Karpas-422 (cell line): Measurements from ENCODE around the gene PIANP. TPM values are rescaled to one million over a fixed set of nuclear protein-coding genes. Genes with fewer than 3 reads are reported as not detected.
A peak's percentile ranks its signal among the peaks of the same experiment; 100 is the strongest.

Source experiments
- DNase-seq: peaks from one replicate; pipeline ENCODE4 v3.0.0-alpha.2; 2015
- H2AFZ ChIP-seq: fragments of 200-600 bp; sonication (generic); 2 replicates; pipeline ENCODE4 v1.6.1; 2014; ENCODE audit warnings: antibody characterized with exemption, low read length, mixed read lengths
- H3K27ac ChIP-seq: fragments of 200-600 bp; sonication (generic); 2 replicates; pipeline ENCODE4 v1.5.1; 2014; ENCODE audit warnings: mild to moderate bottlenecking, low read length, moderate library complexity
- H3K27me3 ChIP-seq: fragments of 200-600 bp; sonication (generic); 2 replicates; pipeline ENCODE4 v1.6.1; 2014; ENCODE audit warnings: low read length, mixed read lengths
- H3K36me3 ChIP-seq: fragments of 200-600 bp; sonication (generic); 2 replicates; pipeline ENCODE4 v1.6.1; 2014; ENCODE audit warnings: low read length, mixed read lengths; ENCODE audit not compliant: insufficient read depth
- H3K4me1 ChIP-seq: fragments of 200-600 bp; sonication (generic); 2 replicates; pipeline ENCODE4 v1.6.1; 2014; ENCODE audit warnings: mild to moderate bottlenecking, low read length, mixed read lengths
- H3K4me2 ChIP-seq: fragments of 200-600 bp; sonication (generic); 2 replicates; pipeline ENCODE4 v1.6.1; 2014; ENCODE audit warnings: low read length, low read depth, mild to moderate bottlenecking; ENCODE audit not compliant: poor library complexity, severe bottlenecking
- H3K4me3 ChIP-seq: fragments of 200-600 bp; sonication (generic); 2 replicates; pipeline ENCODE4 v1.5.1; 2014; ENCODE audit warnings: mild to moderate bottlenecking, antibody characterized with exemption, low read length, mixed read lengths
- H3K79me2 ChIP-seq: fragments of 200-600 bp; sonication (generic); 2 replicates; pipeline ENCODE4 v1.6.1; 2014; ENCODE audit warnings: mild to moderate bottlenecking, low read length, mixed read lengths
- H3K9ac ChIP-seq: fragments of 200-600 bp; sonication (generic); 2 replicates; pipeline ENCODE4 v1.6.0; 2014; ENCODE audit warnings: low read length
- H3K9me2 ChIP-seq: fragments of 200-600 bp; sonication (generic), shearing (Covaris generic); replicated peaks from 2 replicates; pipeline ENCODE4 v1.6.0; 2014; ENCODE audit warnings: mild to moderate bottlenecking, low read length, moderate library complexity; ENCODE audit not compliant: insufficient read depth
- H3K9me3 ChIP-seq: fragments of 300-700, 200-600 bp; sonication (generic); 2 replicates; pipeline ENCODE4 v1.6.1; 2014; ENCODE audit warnings: low read length, mixed read lengths
- H4K20me1 ChIP-seq: fragments of 200-600 bp; sonication (generic); 2 replicates; pipeline ENCODE4 v1.6.1; 2014; ENCODE audit warnings: mild to moderate bottlenecking, antibody characterized with exemption, low read length, low read depth; ENCODE audit not compliant: insufficient read depth
- total RNA-seq: library from RNA; depleted of rRNA; stranded (reverse); fragments of >200 nt; shearing (Covaris generic); gene quantifications from 2 replicates; pipeline ENCODE4 v1.2.3, GENCODE V29; 2014; ENCODE audit warnings: low replicate concordance

The PIANP gene
- total RNA-seq, 1 experiment from 2014 or later, result not detected

- no peak overlapping the region for H3K9ac ChIP-seq
- H3K9me2 ChIP-seq, result no peaks in the 10 kb centered on the region
- no peaks in the 10 kb centered on the region for H3K9me3 ChIP-seq
- peak; percentile 36 for DNase-seq
- no peak overlapping the region for H3K27ac ChIP-seq
- H3K36me3 ChIP-seq, result no peaks in the 10 kb centered on the region
- no peaks in the 10 kb centered on the region for H4K20me1 ChIP-seq
- H3K27me3 ChIP-seq, result no peaks in the 10 kb centered on the region
- no peak overlapping the region for H3K4me2 ChIP-seq
- H3K79me2 ChIP-seq, result no peaks in the 10 kb centered on the region
- H2AFZ ChIP-seq, result no peak overlapping the region
- H3K4me3 ChIP-seq, result no peak overlapping the region
- peaks cover 43% of the 10 kb centered on the region for H3K4me1 ChIP-seq
Observed at GRCh38 chr12:6699259-6699988, 1.2 kb downstream of the PIANP start.

DNA sequence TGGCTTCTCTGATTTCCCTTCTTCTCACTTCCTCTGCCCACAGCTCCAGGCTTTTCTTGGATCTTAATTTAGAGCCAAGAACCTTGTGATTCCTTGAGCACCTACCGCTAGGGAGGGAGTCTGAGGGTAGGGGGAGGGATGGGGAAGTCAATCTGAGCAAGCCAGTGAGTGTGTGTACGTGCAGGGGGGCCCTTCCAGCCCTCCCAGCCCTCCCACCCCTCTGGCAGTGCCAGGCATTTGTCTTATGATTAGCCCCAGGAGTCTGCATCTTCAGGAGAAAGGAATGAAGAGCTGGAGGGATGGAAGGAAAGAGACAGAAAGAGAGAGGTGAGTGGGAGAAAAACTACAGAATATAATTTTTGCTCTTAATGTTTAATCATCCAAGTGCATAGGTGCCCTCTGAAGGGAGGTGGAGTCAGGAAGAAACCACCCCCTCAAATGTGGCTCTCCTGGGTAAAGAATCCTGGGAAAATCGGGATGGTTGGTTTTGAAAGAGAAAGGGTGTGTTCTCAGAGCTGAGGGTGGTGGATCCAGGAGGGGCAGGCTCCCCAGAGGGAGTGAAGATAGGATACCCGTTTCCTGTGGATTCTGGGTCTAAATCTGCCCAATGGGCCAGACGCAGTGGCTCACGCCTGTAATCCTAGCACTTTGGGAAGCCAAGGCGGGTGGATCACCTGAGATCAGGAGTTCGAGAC, 2.1 kb downstream of the PIANP start:
- no peak overlapping the region for H3K4me3 ChIP-seq

GRCh38 chr12:6697584-6698351, 2.8 kb downstream of the PIANP start:
- Histone ChIP-seq H3K9me2 (no peaks in the 10 kb centered on the region), H2AFZ (peak overlapping the region; percentile 2; the same call in 1 of the 2 replicates), H3K36me3 (no peaks in the 10 kb centered on the region), H3K27ac (no peak overlapping the region; the same call in 1 of the 2 replicates), H3K4me1 (peaks cover 42% of the 10 kb centered on the region), H4K20me1 (no peaks in the 10 kb centered on the region), H3K79me2 (no peaks in the 10 kb centered on the region), H3K9ac (peak overlapping the region; percentile 48; the same call in 1 of the 2 replicates), H3K9me3 (no peaks in the 10 kb centered on the region), H3K4me3 (no peak overlapping the region), H3K27me3 (no peaks in the 10 kb centered on the region), H3K4me2 (peak overlapping the region; percentile 52)
- DNase-seq, result peak; percentile 73

More for the DNA sequence above, 2.1 kb downstream of the PIANP start:
- DNase-seq, result peak; percentile 49
- Histone ChIP-seq H3K9ac (peak overlapping the region; percentile 28; the same call in 1 of the 2 replicates), H3K27ac (no peak overlapping the region), H3K4me2 (no peak overlapping the region), H3K36me3 (no peaks in the 10 kb centered on the region), H3K9me2 (no peaks in the 10 kb centered on the region), H3K9me3 (no peaks in the 10 kb centered on the region), H3K4me1 (peaks cover 42% of the 10 kb centered on the region), H3K27me3 (no peaks in the 10 kb centered on the region), H2AFZ (peak overlapping the region; percentile 2; the same call in 1 of the 2 replicates), H4K20me1 (no peaks in the 10 kb centered on the region), H3K79me2 (no peaks in the 10 kb centered on the region)

DNA sequence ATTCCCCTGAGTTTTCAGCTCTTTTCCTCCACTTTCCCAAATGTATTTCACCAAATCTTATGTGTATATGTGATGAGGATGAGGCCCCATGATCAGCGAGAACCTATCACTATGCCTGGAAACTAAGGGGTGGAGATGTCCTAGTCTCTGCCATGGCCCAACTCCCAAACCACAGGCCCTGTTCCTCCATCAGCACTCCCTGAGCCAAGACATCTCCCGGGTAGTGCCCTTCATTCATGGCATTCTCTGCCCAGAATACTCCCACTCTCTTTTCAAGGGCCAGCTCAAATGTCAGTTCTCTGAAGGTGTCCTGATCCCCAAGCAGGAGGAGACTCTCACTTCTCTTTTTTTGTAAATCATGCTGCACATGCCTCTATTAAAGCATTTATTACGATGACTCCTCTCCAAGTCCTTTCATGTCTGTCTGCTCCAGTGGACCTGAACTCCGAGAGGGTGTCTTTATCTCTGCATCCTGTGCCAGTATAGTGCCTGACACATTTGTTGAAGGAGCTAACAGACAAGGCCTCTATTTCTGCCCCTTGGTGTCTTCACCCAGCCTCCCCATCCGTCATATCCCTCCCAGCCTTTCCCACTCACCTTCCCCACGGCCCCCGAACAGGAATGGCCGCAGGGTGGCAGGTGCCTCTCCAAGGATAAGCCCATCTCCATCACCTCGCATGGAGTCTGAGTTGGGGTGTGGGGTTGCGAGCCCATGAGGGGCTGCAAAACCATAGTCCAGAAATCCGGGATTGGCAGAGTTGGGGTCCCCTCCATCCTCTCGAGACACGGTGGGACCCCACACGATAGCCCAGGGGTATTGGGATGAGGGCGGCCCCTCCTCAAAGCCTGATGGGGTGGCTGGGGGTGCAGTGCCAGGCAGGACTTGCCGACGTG, 3.7 kb downstream of the PIANP start:
- Histone ChIP-seq H3K4me2 (peak overlapping the region; percentile 52), H3K4me1 (peaks cover 45% of the 10 kb centered on the region), H4K20me1 (no peaks in the 10 kb centered on the region), H3K27ac (peak overlapping the region; percentile 78), H2AFZ (no peak overlapping the region), H3K79me2 (no peaks in the 10 kb centered on the region), H3K36me3 (no peaks in the 10 kb centered on the region), H3K4me3 (peak overlapping the region; percentile 26; the same call in 1 of the 2 replicates), H3K9ac (peak overlapping the region; percentile 48), H3K9me3 (no peaks in the 10 kb centered on the region), H3K27me3 (no peaks in the 10 kb centered on the region), H3K9me2 (no peaks in the 10 kb centered on the region)
- peak; percentile 90 for DNase-seq

DNA sequence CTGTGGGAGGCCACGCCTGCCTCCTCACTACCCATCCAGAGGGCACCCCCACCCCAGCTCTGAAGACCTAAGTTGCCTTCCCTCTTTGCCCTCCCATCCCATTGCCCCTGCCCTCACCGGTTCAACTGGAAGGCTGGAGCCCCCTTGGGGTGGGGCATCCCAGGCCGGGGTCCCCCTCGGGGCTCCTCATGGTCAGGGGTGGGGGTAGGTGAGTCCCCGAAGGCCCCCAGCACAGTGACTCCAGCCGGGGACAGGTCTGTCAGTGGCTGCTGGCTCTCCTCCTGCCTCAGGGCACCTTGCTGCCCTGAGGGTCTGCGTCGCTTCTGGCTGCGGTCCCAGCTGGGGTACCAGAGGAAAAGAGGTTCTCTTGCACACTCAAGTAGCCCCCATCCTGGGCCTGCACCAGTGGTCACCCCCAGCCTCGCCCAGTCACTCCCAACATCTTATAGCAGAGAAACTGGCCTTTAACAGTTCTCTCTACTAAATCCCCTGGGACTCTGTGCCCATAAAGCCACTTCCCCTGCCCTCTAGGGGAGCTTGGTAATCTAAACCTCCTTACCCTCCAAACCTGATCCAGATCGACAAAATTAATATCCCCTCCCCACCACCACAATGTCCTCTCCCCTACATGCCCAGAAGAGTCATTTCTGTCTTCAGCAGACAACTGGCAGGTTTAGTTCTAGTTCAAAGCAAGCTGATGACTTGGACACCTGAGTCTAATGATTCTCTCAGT, 5.1 kb downstream of the PIANP start:
- H3K4me3 ChIP-seq, result peak overlapping the region; percentile 15; the same call in 1 of the 2 replicates
- H3K4me1 ChIP-seq, result peaks cover 58% of the 10 kb centered on the region
- no peaks in the 10 kb centered on the region for H4K20me1 ChIP-seq
- H2AFZ ChIP-seq, result no peak overlapping the region
- no peaks in the 10 kb centered on the region for H3K9me2 ChIP-seq
- no peaks in the 10 kb centered on the region for H3K9me3 ChIP-seq
- peak overlapping the region; percentile 78 for H3K27ac ChIP-seq
- DNase-seq, result peak; percentile 80
- peak overlapping the region; percentile 48 for H3K9ac ChIP-seq
- no peaks in the 10 kb centered on the region for H3K36me3 ChIP-seq
- peaks cover 4% of the 10 kb centered on the region; the same call in 1 of the 2 replicates for H3K79me2 ChIP-seq
- H3K4me2 ChIP-seq, result peak overlapping the region; percentile 52
- no peaks in the 10 kb centered on the region for H3K27me3 ChIP-seq

DNA sequence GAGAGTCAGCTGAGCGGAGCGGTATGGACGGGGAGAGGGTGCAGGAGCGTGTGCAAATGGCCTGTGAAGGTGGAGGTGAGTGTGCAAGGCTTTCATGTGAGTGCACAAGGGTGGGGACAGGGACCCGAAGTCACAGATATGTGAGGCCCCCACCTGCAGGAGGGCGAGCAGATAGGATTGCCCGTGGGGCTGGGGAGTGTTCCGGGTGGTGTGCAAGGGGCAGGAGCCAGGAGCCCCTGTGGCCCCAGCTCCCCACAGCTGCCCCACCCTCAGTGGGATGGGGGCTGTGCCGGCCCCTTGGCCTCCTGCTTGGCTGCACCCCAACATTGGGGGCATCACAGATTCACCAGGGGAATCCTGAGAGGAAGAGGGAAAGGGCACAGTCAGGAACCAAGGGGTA, 5.9 kb downstream of the PIANP start:
- peak overlapping the region; percentile 52 for H3K4me2 ChIP-seq
- H3K4me1 ChIP-seq, result peaks cover 61% of the 10 kb centered on the region

DNA sequence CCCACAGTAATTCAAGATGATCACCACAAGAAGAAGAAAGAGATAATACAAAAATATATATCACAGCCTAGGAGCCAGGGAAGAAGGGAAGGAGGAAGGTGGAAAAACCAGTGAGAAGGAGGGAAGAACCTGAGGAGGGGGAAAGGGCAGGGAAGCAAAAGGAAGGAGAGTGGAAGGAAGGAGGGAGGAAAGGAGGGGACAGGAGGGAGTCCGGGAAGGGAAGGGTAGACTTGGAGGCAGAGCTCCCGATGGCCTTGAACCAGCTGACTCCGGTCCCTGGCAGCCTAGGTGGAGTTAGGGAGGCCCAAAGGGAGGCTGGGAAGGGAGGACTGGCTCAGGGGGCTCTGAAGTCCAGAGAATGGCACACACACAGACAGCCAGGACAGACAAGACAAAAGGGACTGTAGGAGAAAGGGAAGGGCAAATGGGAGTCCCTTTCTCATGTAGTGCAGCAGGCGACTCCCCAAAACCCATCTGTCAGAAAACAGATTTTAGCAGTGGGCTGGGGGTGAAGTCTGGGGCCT, 6.7 kb downstream of the PIANP start:
- H3K4me1 ChIP-seq, result peaks cover 61% of the 10 kb centered on the region
- DNase-seq, result no peak
- H3K27ac ChIP-seq, result no peak overlapping the region
- H3K9me2 ChIP-seq, result no peaks in the 10 kb centered on the region
- H3K27me3 ChIP-seq, result no peaks in the 10 kb centered on the region
- H4K20me1 ChIP-seq, result no peaks in the 10 kb centered on the region
- no peak overlapping the region for H3K4me2 ChIP-seq
- H3K4me3 ChIP-seq, result no peak overlapping the region
- H2AFZ ChIP-seq, result no peak overlapping the region
- no peak overlapping the region for H3K9ac ChIP-seq
- H3K36me3 ChIP-seq, result no peaks in the 10 kb centered on the region
- H3K9me3 ChIP-seq, result no peaks in the 10 kb centered on the region
- H3K79me2 ChIP-seq, result peaks cover 15% of the 10 kb centered on the region

More for the DNA sequence above, 5.9 kb downstream of the PIANP start:
- H3K9ac ChIP-seq, result peak overlapping the region; percentile 48; the same call in 1 of the 2 replicates
- H3K27ac ChIP-seq, result no peak overlapping the region
- no peaks in the 10 kb centered on the region for H4K20me1 ChIP-seq
- no peaks in the 10 kb centered on the region for H3K9me3 ChIP-seq
- no peak for DNase-seq
- peaks cover 12% of the 10 kb centered on the region for H3K79me2 ChIP-seq
- no peaks in the 10 kb centered on the region for H3K27me3 ChIP-seq
- H3K36me3 ChIP-seq, result no peaks in the 10 kb centered on the region
- no peak overlapping the region for H3K4me3 ChIP-seq
- H2AFZ ChIP-seq, result no peak overlapping the region
- H3K9me2 ChIP-seq, result no peaks in the 10 kb centered on the region
